Liver (tissue), 9 donors: ENCODE data around the gene MBP. TPM values are rescaled to one million over a fixed set of nuclear protein-coding genes. Genes with fewer than 3 reads are reported as not detected.

Source experiments
- DNase-seq: peaks from one replicate; pipeline ENCODE4 v3.0.0-alpha.2; 2017; ENCODE audit warnings: low spot score
- H3K27ac ChIP-seq, 2 donors: one replicate each; pipeline ENCODE4 v1.7.0; 2013; ENCODE audit warnings: inconsistent platforms in 2 of 2, low read length in 2 of 2, control low read depth in 1 of 2, low read depth in 1 of 2, mild to moderate bottlenecking in 1 of 2
- H3K27me3 ChIP-seq, 4 donors: one replicate each; pipeline versions ENCODE4 v1.6.1 to v1.7.0; 2013; ENCODE audit warnings: low read length in 3 of 4, inconsistent platforms in 1 of 4, mild to moderate bottlenecking in 1 of 4, moderate library complexity in 1 of 4; ENCODE audit not compliant: control insufficient read depth in 4 of 4, insufficient read depth in 4 of 4
- H3K36me3 ChIP-seq, 4 donors: one replicate each; pipeline versions ENCODE4 v1.6.1 to v1.7.0; 2013; ENCODE audit warnings: low read length in 3 of 4, mild to moderate bottlenecking in 3 of 4, low read depth in 1 of 4, moderate library complexity in 1 of 4; ENCODE audit not compliant: control insufficient read depth in 4 of 4, insufficient read depth in 3 of 4
- H3K4me1 ChIP-seq, 4 donors: one replicate each; pipeline versions ENCODE4 v1.6.1 to v1.7.0; 2013; ENCODE audit warnings: low read length in 3 of 4, mild to moderate bottlenecking in 3 of 4, moderate library complexity in 1 of 4; ENCODE audit not compliant: control insufficient read depth in 4 of 4, insufficient read depth in 4 of 4
- H3K4me3 ChIP-seq, 3 donors: one replicate each; pipeline versions ENCODE4 v1.6.1 to v1.7.0; 2013; ENCODE audit warnings: low read length in 3 of 3, control low read depth in 1 of 3, low read depth in 1 of 3, mild to moderate bottlenecking in 1 of 3
- H3K9ac ChIP-seq, 2 donors: one replicate each; pipeline ENCODE4 v1.7.0; 2013; ENCODE audit warnings: low read length in 2 of 2, mild to moderate bottlenecking in 2 of 2, moderate library complexity in 2 of 2, control low read depth in 1 of 2, low read depth in 1 of 2
- H3K9me3 ChIP-seq, 4 donors: one replicate each; pipeline versions ENCODE4 v1.6.1 to v1.7.0; 2013; ENCODE audit warnings: low read length in 3 of 4; ENCODE audit not compliant: control insufficient read depth in 4 of 4
- ATF3 ChIP-seq: IDR thresholded peaks from 2 replicates; pipeline ENCODE4 v1.6.1; 2016; ENCODE audit warnings: antibody characterized with exemption
- CTCF ChIP-seq: fragments of 150-350 bp; IDR thresholded peaks from 2 replicates; pipeline ENCODE4 v1.5.1; 2017; ENCODE audit warnings: improper control_type of control experiment, low read depth, low read length; ENCODE audit not compliant: missing input control
- EGR1 ChIP-seq, 2 donors: IDR thresholded peaks; 2 replicates each; pipeline ENCODE4 v1.6.1; 2016 to 2018; ENCODE audit warnings: antibody characterized with exemption in 2 of 2, low read depth in 2 of 2
- FOXA1 ChIP-seq: IDR thresholded peaks from 2 replicates; pipeline ENCODE4 v1.6.1; 2016; ENCODE audit warnings: antibody characterized with exemption
- FOXA2 ChIP-seq: IDR thresholded peaks from 2 replicates; pipeline ENCODE4 v1.6.1; 2016; ENCODE audit warnings: antibody characterized with exemption
- GABPA ChIP-seq, 2 donors: IDR thresholded peaks in 1 of 2; conservative IDR thresholded peaks in 1 of 2; 2 replicates each; pipeline ENCODE4 v1.6.1; 2016; ENCODE audit warnings: antibody characterized with exemption in 2 of 2, mild to moderate bottlenecking in 1 of 2, moderate library complexity in 1 of 2
- HNF4A ChIP-seq, 2 donors: conservative IDR thresholded peaks; 2 replicates each; pipeline ENCODE4 v1.6.1; 2016; ENCODE audit warnings: antibody characterized with exemption in 2 of 2, mild to moderate bottlenecking in 2 of 2
- HNF4G ChIP-seq: IDR thresholded peaks from 2 replicates; pipeline ENCODE4 v1.6.1; 2016; ENCODE audit warnings: antibody characterized with exemption
- JUND ChIP-seq, 2 donors: IDR thresholded peaks; 2 replicates each; pipeline ENCODE4 v1.6.1; 2016; ENCODE audit warnings: antibody characterized with exemption in 2 of 2
- MAX ChIP-seq: IDR thresholded peaks from 2 replicates; pipeline ENCODE4 v1.6.1; 2016; ENCODE audit warnings: antibody characterized with exemption
- NR2F2 ChIP-seq: IDR thresholded peaks from 2 replicates; pipeline ENCODE4 v1.6.1; 2016; ENCODE audit warnings: antibody characterized with exemption
- RAD21 ChIP-seq, 2 donors: IDR thresholded peaks; 2 replicates each; pipeline ENCODE4 v1.6.1; 2016; ENCODE audit warnings: antibody characterized with exemption in 2 of 2, mild to moderate bottlenecking in 2 of 2
- REST ChIP-seq: IDR thresholded peaks from 2 replicates; pipeline ENCODE4 v1.6.1; 2016; ENCODE audit warnings: antibody characterized with exemption, mild to moderate bottlenecking
- RXRA ChIP-seq, 2 donors: IDR thresholded peaks; 2 replicates each; pipeline ENCODE4 v1.6.1; 2017 to 2018; ENCODE audit warnings: antibody characterized with exemption in 2 of 2, mild to moderate bottlenecking in 1 of 2
- SP1 ChIP-seq: IDR thresholded peaks from 2 replicates; pipeline ENCODE4 v1.6.1; 2018; ENCODE audit warnings: antibody characterized with exemption, mild to moderate bottlenecking
- TAF1 ChIP-seq: conservative IDR thresholded peaks from 2 replicates; pipeline ENCODE4 v1.6.1; 2016; ENCODE audit warnings: antibody characterized with exemption, mild to moderate bottlenecking
- YY1 ChIP-seq: IDR thresholded peaks from 2 replicates; pipeline ENCODE4 v1.6.1; 2016; ENCODE audit warnings: antibody characterized with exemption, mild to moderate bottlenecking
- ZBTB33 ChIP-seq: IDR thresholded peaks from 2 replicates; pipeline ENCODE4 v1.6.1; 2016; ENCODE audit warnings: antibody characterized with exemption
- WGBS: extraction: QIAGEN DNeasy Blood & Tissue Kit; methylation state at CpG from one replicate; pipeline ENCODE4 v1.1.7; 2013; 5-methylcytosine and 5-hydroxymethylcytosine counted together
- polyA plus RNA-seq, 2 donors: library from polyadenylated mRNA; stranded (reverse) in 1 of 2; unstranded in 1 of 2; fragments of 200-250 nt in 1 of 2; fragments of >200 nt in 1 of 2; fragmentation: Nextera tagmentation in 1 of 2; extraction: Ambion mirVana in 1 of 2; gene quantifications; one replicate each; pipeline versions ENCODE4 v1.2.1 to v1.2.3, GENCODE V29; 2013 to 2015
- total RNA-seq, 2 donors: library from RNA; depleted of rRNA; stranded (reverse); fragments of >200 nt; gene quantifications; one replicate each; pipeline ENCODE4 v1.2.3, GENCODE V29; 2014
- donor health status: healthy.
- donor health status: healthy.
- donor health status: healthy.
- donor health status: healthy.
- donor health status: healthy.

MBP gene
- total and polyA plus RNA-seq, 4 donors: 9.7 to 23.3 (median 17.7) TPM

GRCh38 chr18:77002496-77002895 lies 130.1 kb downstream of the MBP start:
- WGBS: 94% methylated on average over 10 of the region's 10 CpGs
- TF ChIP-seq YY1 (no peak), ZBTB33 (no peak)
- no peak for DNase-seq
- no peak overlapping the region for H3K27ac ChIP-seq
- no peaks in the 10 kb centered on the region for H3K27me3 ChIP-seq
- H3K4me1 ChIP-seq: peaks cover 0 to 7% (median under 1%) of the 10 kb centered on the region in 4 donors
- H3K9me3 ChIP-seq: no peaks in the 10 kb centered on the region
- H3K9ac ChIP-seq: no peak overlapping the region
- no peaks in the 10 kb centered on the region for H3K36me3 ChIP-seq
- no peak overlapping the region for H3K4me3 ChIP-seq

- Histone ChIP-seq H3K9ac (no peak overlapping the region), H3K27me3 (no peaks in the 10 kb centered on the region), H3K9me3 (no peaks in the 10 kb centered on the region), H3K4me1 (peaks cover 0 to 6% (median under 1%) of the 10 kb centered on the region in 4 donors), H3K4me3 (no peak overlapping the region), H3K36me3 (no peaks in the 10 kb centered on the region), H3K27ac (no peak overlapping the region)
- TF ChIP-seq RAD21 (IDR thresholded peaks at IDR 0.05) (no peak), GABPA (IDR thresholded peaks at IDR 0.05 in 1 of 2, conservative IDR thresholded peaks at IDR 0.05 in 1 of 2) (no peak), MAX (no peak), CTCF (no peak), SP1 (no peak), YY1 (no peak), REST (no peak), NR2F2 (no peak), HNF4G (no peak), HNF4A (conservative IDR thresholded peaks at IDR 0.05) (no peak), ZBTB33 (no peak), RXRA (IDR thresholded peaks at IDR 0.05) (no peak), FOXA1 (no peak), ATF3 (no peak), EGR1 (IDR thresholded peaks at IDR 0.05; ENCODE audit: low read depth in 2 of 2) (no peak), JUND (IDR thresholded peaks at IDR 0.05) (no peak), FOXA2 (no peak), TAF1 (no peak)
- no peak for DNase-seq
- WGBS: 87% methylated on average over 7 of the region's 7 CpGs
These were observed 130.6 kb downstream of the MBP start for GRCh38 chr18:77001979-77002378.
